ENCODE results near the gene ITGB5.

- TF ChIP-seq CTCF (IDR thresholded peaks at IDR 0.05) = no peak
- TF ChIP-seq EP300 (IDR thresholded peaks at IDR 0.05) = no peak
Observed at GRCh38 chr3:124763206-124763605, 124.0 kb downstream of the ITGB5 start.
